Caco-2 (cell line): ENCODE data around the gene TPK1. TPM values are rescaled to one million over a fixed set of nuclear protein-coding genes. Genes with fewer than 3 reads are reported as not detected.

Source experiments
- BruUV-seq: library from RNA; stranded (reverse); fragments of 400-500 nt; replicated peaks from 2 replicates; lab custom pipeline; 2021; lab: Mats Ljungman, UMichigan
- CTCF ChIA-PET: fragments of 300-600 bp; sonication (Branson Sonifier 250); formaldehyde crosslinking; loops from one replicate; lab custom pipeline; 2022; ENCODE audit warnings: antibody characterized with exemption; lab: Charles Lee
- POLR2A ChIA-PET: fragments of 300-600 bp; sonication (Branson Sonifier 250); formaldehyde crosslinking; loops from one replicate; lab custom pipeline; 2022; ENCODE audit warnings: antibody characterized with exemption; lab: Charles Lee
- DNase-seq, 2 experiments: peaks; one replicate each; pipeline versions ENCODE4 v3.0.0 to v3.0.0-alpha.2; 2020 to 2022
- H3K27me3 ChIP-seq: replicated peaks from 2 replicates; pipeline ENCODE4 v1.6.0; 2011; ENCODE audit warnings: low read length; ENCODE audit not compliant: control insufficient read depth, insufficient read depth
- H3K36me3 ChIP-seq: 2 replicates; pipeline ENCODE4 v1.5.1; 2011; ENCODE audit warnings: low read length; ENCODE audit not compliant: control insufficient read depth, insufficient read depth
- H3K4me1 ChIP-seq: fragments of 250-450 bp; sonication (Bioruptor Pico); 2 replicates; pipeline ENCODE4 v1.5.1; 2020; ENCODE audit warnings: mild to moderate bottlenecking
- H3K4me3 ChIP-seq: 2 replicates; pipeline ENCODE4 v1.5.1; 2011; ENCODE audit warnings: low read depth, mild to moderate bottlenecking, control low read depth, low read length
- H3K9me3 ChIP-seq: fragments of 250-450 bp; sonication (Bioruptor Pico); 2 replicates; pipeline ENCODE4 v1.5.1; 2020; ENCODE audit warnings: mild to moderate bottlenecking, moderate library complexity
- H3K27ac Mint-ChIP-seq: one replicate; pipeline ENCODE4 v1.8.0; 2022; ENCODE audit warnings: mixed read lengths; ENCODE audit not compliant: unreplicated experiment
- H3K27me3 Mint-ChIP-seq: one replicate; pipeline ENCODE4 v1.8.0; 2022; ENCODE audit warnings: mixed read lengths; ENCODE audit not compliant: insufficient read depth, unreplicated experiment
- H3K36me3 Mint-ChIP-seq: one replicate; pipeline ENCODE4 v1.8.0; 2022; ENCODE audit warnings: mild to moderate bottlenecking, mixed read lengths; ENCODE audit not compliant: insufficient read depth, unreplicated experiment
- H3K4me1 Mint-ChIP-seq: one replicate; pipeline ENCODE4 v1.8.0; 2022; ENCODE audit warnings: low read depth, mixed read lengths; ENCODE audit not compliant: unreplicated experiment
- H3K4me3 Mint-ChIP-seq: one replicate; pipeline ENCODE4 v1.8.0; 2022; ENCODE audit warnings: mild to moderate bottlenecking, moderate library complexity, mixed read lengths; ENCODE audit not compliant: unreplicated experiment
- H3K9me3 Mint-ChIP-seq: one replicate; pipeline ENCODE4 v1.8.0; 2022; ENCODE audit warnings: mixed read lengths; ENCODE audit not compliant: unreplicated experiment
- intact Hi-C: fragments of 100-400 bp; cut with micrococcal nuclease; formaldehyde crosslinking; loops from one replicate; pipeline ENCODE4 v1.10.0; 2022; ENCODE audit not compliant: unreplicated experiment
- total RNA-seq: library from RNA; stranded (reverse); gene quantifications from 2 replicates; pipeline ENCODE4 v1.2.3, GENCODE V29; 2022
- TF ChIP-seq, protein P1 (sequence below), 2 experiments: fragments of 200-600 bp in 1 of 2; IDR thresholded peaks; 1 replicate in 1 of 2; 2 replicates in 1 of 2; pipeline versions ENCODE4 v1.5.1 to v1.8.0; 2011 to 2022; ENCODE audit warnings: antibody characterized with exemption in 1 of 2, control low read depth in 1 of 2, inconsistent platforms in 1 of 2, low read depth in 1 of 2, low read length in 1 of 2, mild to moderate bottlenecking in 1 of 2, moderate library complexity in 1 of 2; ENCODE audit not compliant: insufficient read depth in 1 of 2, severe bottlenecking in 1 of 2, unreplicated experiment in 1 of 2

TPK1 gene
- total RNA-seq, 1 experiment from 2014 or later: 86.6 TPM

DNA sequence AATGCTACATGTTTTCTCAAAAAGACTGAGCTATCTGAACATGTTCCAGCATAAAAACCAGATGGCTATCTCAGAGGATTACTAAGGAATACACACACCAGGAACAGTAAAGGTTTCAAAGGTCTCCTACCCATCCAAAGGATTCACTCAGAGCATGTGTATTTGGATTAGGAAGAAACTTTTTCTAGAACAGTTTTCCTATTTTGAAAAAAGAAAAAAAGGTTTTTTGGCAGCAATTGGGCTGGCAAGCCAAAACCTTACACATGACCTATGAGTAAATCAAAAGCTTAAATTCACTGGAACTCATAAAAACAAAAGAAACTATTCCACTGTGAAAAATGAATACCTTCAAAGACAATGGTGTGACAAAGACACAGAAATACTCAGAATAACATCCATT, 9.6 kb downstream of the TPK1 start:
- CTCF ChIA-PET: no interaction called here
- Histone ChIP-seq H3K27me3 (no peaks in the 10 kb centered on the region), H3K9me3 (peaks cover 27% of the 10 kb centered on the region), H3K4me3 (no peak overlapping the region), H3K4me1 (peaks cover 68% of the 10 kb centered on the region), H3K36me3 (no peaks in the 10 kb centered on the region)
- H3K9me3 Mint-ChIP-seq: peaks cover 12% of the 10 kb centered on the region
- BruUV-seq: no TSS peak
- TF ChIP-seq, protein P1, sequence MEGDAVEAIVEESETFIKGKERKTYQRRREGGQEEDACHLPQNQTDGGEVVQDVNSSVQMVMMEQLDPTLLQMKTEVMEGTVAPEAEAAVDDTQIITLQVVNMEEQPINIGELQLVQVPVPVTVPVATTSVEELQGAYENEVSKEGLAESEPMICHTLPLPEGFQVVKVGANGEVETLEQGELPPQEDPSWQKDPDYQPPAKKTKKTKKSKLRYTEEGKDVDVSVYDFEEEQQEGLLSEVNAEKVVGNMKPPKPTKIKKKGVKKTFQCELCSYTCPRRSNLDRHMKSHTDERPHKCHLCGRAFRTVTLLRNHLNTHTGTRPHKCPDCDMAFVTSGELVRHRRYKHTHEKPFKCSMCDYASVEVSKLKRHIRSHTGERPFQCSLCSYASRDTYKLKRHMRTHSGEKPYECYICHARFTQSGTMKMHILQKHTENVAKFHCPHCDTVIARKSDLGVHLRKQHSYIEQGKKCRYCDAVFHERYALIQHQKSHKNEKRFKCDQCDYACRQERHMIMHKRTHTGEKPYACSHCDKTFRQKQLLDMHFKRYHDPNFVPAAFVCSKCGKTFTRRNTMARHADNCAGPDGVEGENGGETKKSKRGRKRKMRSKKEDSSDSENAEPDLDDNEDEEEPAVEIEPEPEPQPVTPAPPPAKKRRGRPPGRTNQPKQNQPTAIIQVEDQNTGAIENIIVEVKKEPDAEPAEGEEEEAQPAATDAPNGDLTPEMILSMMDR (IDR thresholded peaks at IDR 0.05; ENCODE audit: insufficient read depth in 1 of 2, low read depth in 1 of 2, low read length in 1 of 2, severe bottlenecking in 1 of 2, unreplicated experiment in 1 of 2): no peak
- peaks cover 24% of the 10 kb centered on the region for H3K4me1 Mint-ChIP-seq
- POLR2A ChIA-PET: no interaction called here
- no peak overlapping the region for H3K4me3 Mint-ChIP-seq
- no peaks in the 10 kb centered on the region for H3K27me3 Mint-ChIP-seq
- peak overlapping the region; percentile 79 for H3K27ac Mint-ChIP-seq
- intact Hi-C loops: loop anchor here (2.0 to 10.0 kb wide), 3 partner anchors 27 to 241 kb away; no protein-coding TSS in a partner anchor
- peaks cover 39% of the 10 kb centered on the region for H3K36me3 Mint-ChIP-seq
- no peak for DNase-seq

DNA sequence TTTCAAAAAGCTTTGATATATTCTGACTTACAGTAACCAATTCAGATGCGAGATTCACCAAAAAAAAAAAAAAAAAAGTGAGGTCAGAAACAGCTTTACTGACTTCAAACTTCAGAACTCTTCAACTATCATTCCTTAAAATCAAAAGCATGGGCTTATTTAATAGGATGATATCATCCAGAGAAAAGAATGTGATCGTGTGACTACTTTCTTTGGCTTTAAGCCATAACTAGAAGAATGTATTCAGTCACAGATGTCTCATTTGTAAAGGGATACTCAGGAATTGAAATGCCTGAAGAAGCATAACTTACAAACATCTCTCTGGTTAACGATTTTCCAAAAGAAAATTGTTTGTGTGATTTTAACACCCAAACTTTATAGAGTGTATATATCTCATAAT, 11.5 kb downstream of the TPK1 start:
- ChIA-PET POLR2A (no interaction called here), CTCF (no interaction called here)
- TF ChIP-seq, protein P1 (IDR thresholded peaks at IDR 0.05; ENCODE audit: insufficient read depth in 1 of 2, low read depth in 1 of 2, low read length in 1 of 2, severe bottlenecking in 1 of 2, unreplicated experiment in 1 of 2): no peak
- Histone ChIP-seq H3K36me3 (no peaks in the 10 kb centered on the region), H3K4me3 (no peak overlapping the region), H3K4me1 (peaks cover 82% of the 10 kb centered on the region), H3K27me3 (no peaks in the 10 kb centered on the region), H3K9me3 (peaks cover 14% of the 10 kb centered on the region; the same call in 1 of the 2 replicates)
- H3K27me3 Mint-ChIP-seq: no peaks in the 10 kb centered on the region
- no peak for DNase-seq
- BruUV-seq: no TSS peak
- peak overlapping the region; percentile 50 for H3K27ac Mint-ChIP-seq
- peaks cover 34% of the 10 kb centered on the region for H3K4me1 Mint-ChIP-seq
- H3K36me3 Mint-ChIP-seq: peaks cover 34% of the 10 kb centered on the region
- intact Hi-C loops: loop anchor here (10.0 kb wide), 1 partner anchor 240 kb away; no protein-coding TSS in a partner anchor
- no peaks in the 10 kb centered on the region for H3K9me3 Mint-ChIP-seq
- no peak overlapping the region for H3K4me3 Mint-ChIP-seq

DNA sequence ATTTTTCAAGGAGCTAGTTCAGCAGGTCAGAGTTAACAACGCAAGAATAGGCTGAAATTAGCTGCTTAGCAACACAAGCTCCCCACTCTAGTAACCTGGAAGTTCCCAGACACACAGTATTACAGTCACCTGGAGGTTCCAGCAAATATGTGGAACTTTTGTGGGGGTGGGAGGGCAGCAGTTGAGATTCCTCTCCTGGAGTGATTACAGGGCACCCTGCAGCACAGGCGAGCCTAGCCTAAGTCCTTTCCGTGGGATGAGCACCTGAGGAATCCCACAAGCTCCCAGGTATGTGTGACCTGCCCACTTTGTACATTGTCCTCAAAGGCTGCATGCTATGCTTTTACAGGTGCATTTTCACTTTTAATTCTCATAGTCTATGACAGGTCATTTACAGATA, 13.6 kb downstream of the TPK1 start:
- ChIA-PET POLR2A (interaction anchor here (0.8 kb wide), 1 partner anchor 14 kb away, joined by 3 read pairs; the partner anchor contains the start of gene TPK1), CTCF (interaction anchor here (1.1 kb wide), 1 partner anchor 83 kb away, joined by 6 read pairs; no protein-coding TSS in a partner anchor)
- peaks cover 32% of the 10 kb centered on the region for H3K4me1 Mint-ChIP-seq
- TF ChIP-seq, protein P1 (IDR thresholded peaks at IDR 0.05; ENCODE audit: insufficient read depth in 1 of 2, low read depth in 1 of 2, low read length in 1 of 2, severe bottlenecking in 1 of 2, unreplicated experiment in 1 of 2): no peak
- Histone ChIP-seq H3K4me3 (no peak overlapping the region), H3K36me3 (no peaks in the 10 kb centered on the region), H3K4me1 (peaks cover 84% of the 10 kb centered on the region), H3K27me3 (no peaks in the 10 kb centered on the region), H3K9me3 (peaks cover 8% of the 10 kb centered on the region; the same call in 1 of the 2 replicates)
- peaks cover 45% of the 10 kb centered on the region for H3K36me3 Mint-ChIP-seq
- H3K4me3 Mint-ChIP-seq: peak overlapping the region; percentile 48
- BruUV-seq: no TSS peak
- no peaks in the 10 kb centered on the region for H3K9me3 Mint-ChIP-seq
- H3K27ac Mint-ChIP-seq: peak overlapping the region; percentile 50
- intact Hi-C loops: loop anchor here (10.0 kb wide), 1 partner anchor 237 kb away; no protein-coding TSS in a partner anchor
- DNase-seq: peak; percentile 60 to 76
- no peaks in the 10 kb centered on the region for H3K27me3 Mint-ChIP-seq
